AG04449 (cell line): ENCODE data around the gene ABHD12B.

Experiments
- CTCF ChIA-PET: fragments of 350-600 bp; formaldehyde crosslinking; extraction: SDS; loops from one replicate; lab custom pipeline; 2021; ENCODE audit warnings: antibody characterized with exemption; lab: Yijun Ruan, JAX
- POLR2A ChIA-PET: fragments of 400-600, 350-600 bp; formaldehyde crosslinking; extraction: SDS; loops from one replicate; lab custom pipeline; 2020; ENCODE audit warnings: antibody characterized with exemption, inconsistent platforms; lab: Yijun Ruan, JAX
- DNase-seq: peaks from one replicate; pipeline ENCODE4 v3.0.0-alpha.2; 2010; ENCODE audit warnings: low read depth, low spot score
- H3K4me3 ChIP-seq: 2 replicates; pipeline ENCODE4 v1.5.1; 2011; ENCODE audit warnings: low read depth, mild to moderate bottlenecking, control low read depth, low read length
- TF ChIP-seq, protein P1 (sequence below): IDR thresholded peaks from one replicate; pipeline ENCODE4 v1.5.1; 2011; ENCODE audit warnings: mild to moderate bottlenecking, moderate library complexity, low read length, control low read depth, inconsistent platforms; ENCODE audit not compliant: insufficient read depth; ENCODE audit errors: missing control alignments

ABHD12B gene

GRCh38 chr14:50943261-50943942 lies 71.5 kb downstream of the ABHD12B start:
- peak overlapping the region; percentile 83 for H3K4me3 ChIP-seq
- ChIA-PET CTCF (interaction anchor here (0.5 to 2.6 kb wide), 4 partner anchors 9 to 276 kb away, joined by 3 to 16 read pairs (median 3); no protein-coding TSS in a partner anchor), POLR2A (interaction anchor here (0.8 to 1.4 kb wide), 2 partner anchors 8 to 9 kb away, joined by 3 to 8 read pairs; no protein-coding TSS in a partner anchor)
- TF ChIP-seq, protein P1, sequence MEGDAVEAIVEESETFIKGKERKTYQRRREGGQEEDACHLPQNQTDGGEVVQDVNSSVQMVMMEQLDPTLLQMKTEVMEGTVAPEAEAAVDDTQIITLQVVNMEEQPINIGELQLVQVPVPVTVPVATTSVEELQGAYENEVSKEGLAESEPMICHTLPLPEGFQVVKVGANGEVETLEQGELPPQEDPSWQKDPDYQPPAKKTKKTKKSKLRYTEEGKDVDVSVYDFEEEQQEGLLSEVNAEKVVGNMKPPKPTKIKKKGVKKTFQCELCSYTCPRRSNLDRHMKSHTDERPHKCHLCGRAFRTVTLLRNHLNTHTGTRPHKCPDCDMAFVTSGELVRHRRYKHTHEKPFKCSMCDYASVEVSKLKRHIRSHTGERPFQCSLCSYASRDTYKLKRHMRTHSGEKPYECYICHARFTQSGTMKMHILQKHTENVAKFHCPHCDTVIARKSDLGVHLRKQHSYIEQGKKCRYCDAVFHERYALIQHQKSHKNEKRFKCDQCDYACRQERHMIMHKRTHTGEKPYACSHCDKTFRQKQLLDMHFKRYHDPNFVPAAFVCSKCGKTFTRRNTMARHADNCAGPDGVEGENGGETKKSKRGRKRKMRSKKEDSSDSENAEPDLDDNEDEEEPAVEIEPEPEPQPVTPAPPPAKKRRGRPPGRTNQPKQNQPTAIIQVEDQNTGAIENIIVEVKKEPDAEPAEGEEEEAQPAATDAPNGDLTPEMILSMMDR, result no peak
- DNase-seq, result no peak

DNA sequence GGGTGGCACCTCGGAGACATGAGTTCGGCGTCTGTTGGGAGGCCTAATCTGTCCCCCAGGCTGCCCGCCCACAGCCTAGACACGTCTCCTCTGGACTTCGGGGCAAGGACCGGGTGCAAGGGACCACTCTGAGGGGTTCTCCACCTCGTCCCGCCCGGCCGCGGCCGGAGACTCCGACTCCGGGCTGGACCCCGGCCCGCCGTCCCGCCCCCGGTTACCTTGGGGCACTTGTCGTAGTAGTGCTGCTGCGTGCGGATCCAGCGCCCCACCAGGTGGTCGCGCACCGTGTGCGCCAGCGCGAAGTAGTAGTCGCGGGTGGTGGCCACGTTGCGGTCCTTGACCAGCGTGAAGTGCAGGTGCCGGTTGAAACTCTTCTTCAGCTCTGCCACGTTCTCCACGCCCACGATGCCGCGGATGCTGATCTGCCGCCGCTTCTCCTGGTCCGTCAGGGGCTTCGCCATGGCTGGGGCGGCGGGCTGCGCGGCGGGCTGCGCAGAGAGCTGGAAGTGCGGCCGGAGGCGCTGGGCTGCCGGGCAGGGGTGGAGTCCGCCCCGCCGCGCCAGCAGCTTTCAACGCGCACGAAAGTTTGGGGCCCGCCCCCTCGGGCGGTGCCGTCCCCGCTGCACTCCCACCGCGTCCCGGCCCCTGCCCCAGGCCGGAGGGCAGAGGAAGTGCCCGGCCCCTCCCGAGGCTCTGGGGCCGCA lies 72.2 kb downstream of the ABHD12B start, which contains the start of gene PYGL:
Gene PYGL (minus strand): TSS at position 541 of the 704 bp plus-strand sequence. CDS start 80 bp downstream, at position 461.
- POLR2A ChIA-PET, result interaction anchor here (0.8 to 1.4 kb wide), 3 partner anchors 9 kb away, joined by 3 to 8 read pairs (median 3); no protein-coding TSS in a partner anchor
- peak within 1 kb of the TSS; percentile 83 for H3K4me3 ChIP-seq
- DNase-seq, result no peak
- CTCF ChIA-PET, result interaction anchor here (0.5 to 2.6 kb wide), 6 partner anchors 9 to 275 kb away, joined by 3 to 16 read pairs (median 3); no protein-coding TSS in a partner anchor
- TF ChIP-seq, protein P1, result no peak

DNA sequence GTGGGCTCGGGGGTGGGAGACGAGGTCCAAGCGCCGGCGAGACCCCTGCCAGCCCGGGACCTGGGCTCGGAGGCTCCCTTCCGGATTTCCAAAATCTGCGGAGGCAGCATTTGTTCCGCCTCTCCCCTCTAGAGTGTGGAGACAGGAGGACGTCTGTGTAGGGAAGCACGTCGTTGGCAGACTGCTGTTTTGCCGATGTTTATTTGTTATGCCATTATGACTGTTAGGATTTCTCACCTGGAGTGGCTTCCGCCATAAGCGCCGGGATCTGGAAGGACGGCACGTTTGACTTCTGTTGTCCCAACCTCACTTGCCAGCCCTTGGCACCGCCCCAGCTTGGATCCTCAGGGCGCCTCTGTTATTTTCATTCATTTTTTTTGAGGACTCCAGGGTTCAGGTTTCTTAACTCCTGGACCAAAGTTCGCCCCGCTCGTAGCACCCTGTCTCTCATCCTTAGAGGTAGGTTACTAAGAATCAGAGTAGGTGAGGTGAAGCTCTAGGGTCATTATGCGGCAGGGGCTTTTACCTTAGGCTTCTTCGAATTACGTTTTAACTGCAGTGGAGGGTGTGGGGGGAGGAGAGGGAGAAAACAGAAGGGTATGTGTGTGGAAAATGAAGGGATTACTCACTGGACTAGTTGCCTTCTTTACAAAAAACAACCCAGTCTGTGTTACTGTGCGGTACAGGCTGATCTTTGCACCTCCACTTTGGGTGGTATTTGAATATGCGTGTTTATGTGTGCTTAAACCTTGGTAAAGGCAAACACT lies 73.0 kb downstream of the ABHD12B start:
- POLR2A ChIA-PET, result interaction anchor here (0.9 to 1.4 kb wide), 2 partner anchors 8 to 9 kb away, joined by 3 to 8 read pairs; no protein-coding TSS in a partner anchor
- TF ChIP-seq, protein P1, result no peak
- no peak for DNase-seq
- CTCF ChIA-PET, result interaction anchor here (0.9 to 2.6 kb wide), 4 partner anchors 9 to 12 kb away, joined by 3 to 16 read pairs (median 4); no protein-coding TSS in a partner anchor
- peak overlapping the region; percentile 83 for H3K4me3 ChIP-seq

GRCh38 chr14:50946234-50946935 lies 74.5 kb downstream of the ABHD12B start:
- ChIA-PET POLR2A (no interaction called here), CTCF (interaction anchor here (0.7 to 1.6 kb wide), 3 partner anchors 9 to 273 kb away, joined by 3 to 14 read pairs (median 3); no protein-coding TSS in a partner anchor)
- no peak for DNase-seq
- TF ChIP-seq, protein P1, result no peak
- H3K4me3 ChIP-seq, result no peak overlapping the region

GRCh38 chr14:50947446-50947845 lies 75.6 kb downstream of the ABHD12B start:
- ChIA-PET CTCF (interaction anchor here (1.6 kb wide), 1 partner anchor 8 kb away, joined by 14 read pairs; no protein-coding TSS in a partner anchor), POLR2A (no interaction called here)
- H3K4me3 ChIP-seq, result no peak overlapping the region
- TF ChIP-seq, protein P1, result no peak
- no peak for DNase-seq
